Hematopoietic multipotent progenitor cell treated with erythropoietin and hydrocortisone succinate and interleukin-3 and kit ligand, for 4 days (in vitro differentiated cells): ENCODE results near the gene KIAA2012.
A peak's percentile ranks its signal among the peaks of the same experiment; 100 is the strongest.

Experiments used
- DNase-seq: peaks from one replicate; pipeline ENCODE4 v3.0.0-alpha.2; 2015

Gene KIAA2012

GRCh38 chr2:202088777-202089176 is 15.7 kb downstream of the KIAA2012 start:
- DNase-seq: no peak

- no peak for DNase-seq
Measured at GRCh38 chr2:202090530-202090929, 17.5 kb downstream of the KIAA2012 start.

GRCh38 chr2:202091476-202091875 is 18.4 kb downstream of the KIAA2012 start:
- peak; percentile 52 for DNase-seq

GRCh38 chr2:202094426-202094986 is 21.5 kb downstream of the KIAA2012 start:
- no peak for DNase-seq

GRCh38 chr2:202095235-202095634 is 22.2 kb downstream of the KIAA2012 start:
- DNase-seq: no peak

- DNase-seq: no peak
Measured at GRCh38 chr2:202096736-202097135, 23.7 kb downstream of the KIAA2012 start.

- DNase-seq: no peak
Measured at GRCh38 chr2:202098291-202098690, 25.2 kb downstream of the KIAA2012 start.

- DNase-seq: no peak
Measured at GRCh38 chr2:202099515-202099914, 26.5 kb downstream of the KIAA2012 start.

- DNase-seq: no peak
Measured at GRCh38 chr2:202100176-202100575, 27.1 kb downstream of the KIAA2012 start.

GRCh38 chr2:202101026-202101579 is 28.0 kb downstream of the KIAA2012 start:
- DNase-seq: no peak

- no peak for DNase-seq
Measured at GRCh38 chr2:202102425-202103000, 29.5 kb downstream of the KIAA2012 start.

- DNase-seq: peak; percentile 77
Measured at GRCh38 chr2:202104286-202104870, 31.3 kb downstream of the KIAA2012 start.

- no peak for DNase-seq
Measured at GRCh38 chr2:202105025-202105424, 32.0 kb downstream of the KIAA2012 start.

- no peak for DNase-seq
Measured at GRCh38 chr2:202108345-202108744, 35.3 kb downstream of the KIAA2012 start.

GRCh38 chr2:202109139-202109736 is 36.2 kb downstream of the KIAA2012 start:
- DNase-seq: peak; percentile 20

GRCh38 chr2:202109737-202110184 is 36.7 kb downstream of the KIAA2012 start:
- no peak for DNase-seq

- DNase-seq: no peak
Measured at GRCh38 chr2:202110491-202110890, 37.4 kb downstream of the KIAA2012 start.

GRCh38 chr2:202112041-202112440 is 39.0 kb downstream of the KIAA2012 start:
- peak; percentile 25 for DNase-seq

GRCh38 chr2:202113571-202114142 is 40.6 kb downstream of the KIAA2012 start:
- DNase-seq: peak; percentile 50

- DNase-seq: no peak
Measured at GRCh38 chr2:202114291-202114690, 41.2 kb downstream of the KIAA2012 start.

- peak; percentile 49 for DNase-seq
Measured at GRCh38 chr2:202114795-202115194, 41.7 kb downstream of the KIAA2012 start.

- DNase-seq: no peak
Measured at GRCh38 chr2:202115479-202115971, 42.5 kb downstream of the KIAA2012 start.

GRCh38 chr2:202116691-202117090 is 43.6 kb downstream of the KIAA2012 start:
- DNase-seq: no peak
